Neural crest cell (in vitro differentiated cells): ENCODE measurements around the gene TSHZ1. TPM values are rescaled to one million over a fixed set of nuclear protein-coding genes. Genes with fewer than 3 reads are reported as not detected.

ENCODE experiments used
- DNase-seq: peaks from one replicate; pipeline ENCODE4 v3.0.0; 2021; ENCODE audit warnings: low read depth, mixed read lengths, low spot score
- H3K27ac Mint-ChIP-seq: one replicate; pipeline ENCODE4 v1.8.0; 2021; ENCODE audit warnings: mild to moderate bottlenecking, mixed read lengths; ENCODE audit not compliant: unreplicated experiment
- H3K27me3 Mint-ChIP-seq: 2 replicates; pipeline ENCODE4 v1.8.0; 2021; ENCODE audit warnings: low read depth, mild to moderate bottlenecking, mixed read lengths
- H3K36me3 Mint-ChIP-seq: 2 replicates; pipeline ENCODE4 v1.8.0; 2021; ENCODE audit warnings: low read depth, mild to moderate bottlenecking, mixed read lengths
- H3K4me1 Mint-ChIP-seq: 2 replicates; pipeline ENCODE4 v1.8.0; 2021; ENCODE audit warnings: mixed read lengths
- H3K4me3 Mint-ChIP-seq: one replicate; pipeline ENCODE4 v1.8.0; 2021; ENCODE audit warnings: mild to moderate bottlenecking, mixed read lengths
- H3K9me3 Mint-ChIP-seq: 2 replicates; pipeline ENCODE4 v1.8.0; 2021; ENCODE audit warnings: mixed read lengths
- CTCF ChIP-seq: fragments of 200-600 bp; sonication (generic); conservative IDR thresholded peaks from 2 replicates; pipeline ENCODE4 v1.5.0; 2021; ENCODE audit warnings: antibody characterized with exemption, mild to moderate bottlenecking
- total RNA-seq: library from RNA; stranded (reverse); gene quantifications from 2 replicates; pipeline ENCODE4 v1.2.1, GENCODE V29; 2021

TSHZ1 gene
- total RNA-seq, 1 donor from 2014 or later = 6.9 TPM

- Mint-ChIP-seq H3K9me3 (no peaks in the 10 kb centered on the region), H3K27me3 (no peaks in the 10 kb centered on the region), H3K36me3 (peaks cover 8% of the 10 kb centered on the region), H3K27ac (no peak overlapping the region), H3K4me1 (no peaks in the 10 kb centered on the region), H3K4me3 (no peak overlapping the region)
- no peak for DNase-seq
- no peak for TF ChIP-seq CTCF
Measured at GRCh38 chr18:75280427-75281280, 70.1 kb downstream of the TSHZ1 start.

- H3K27ac Mint-ChIP-seq = no peak overlapping the region
- no peaks in the 10 kb centered on the region for H3K4me1 Mint-ChIP-seq
- no peak for DNase-seq
- H3K4me3 Mint-ChIP-seq = no peak overlapping the region
- H3K36me3 Mint-ChIP-seq = peaks cover 19% of the 10 kb centered on the region
- no peaks in the 10 kb centered on the region for H3K27me3 Mint-ChIP-seq
- no peaks in the 10 kb centered on the region for H3K9me3 Mint-ChIP-seq
- no peak for TF ChIP-seq CTCF
Measured at GRCh38 chr18:75282746-75283145, 72.1 kb downstream of the TSHZ1 start.

GRCh38 chr18:75283731-75284130 is 73.1 kb downstream of the TSHZ1 start:
- Mint-ChIP-seq H3K36me3 (peaks cover 22% of the 10 kb centered on the region), H3K9me3 (no peaks in the 10 kb centered on the region), H3K27ac (no peak overlapping the region), H3K4me1 (peaks cover 3% of the 10 kb centered on the region), H3K27me3 (no peaks in the 10 kb centered on the region), H3K4me3 (no peak overlapping the region)
- TF ChIP-seq CTCF = no peak
- DNase-seq = no peak

- H3K27me3 Mint-ChIP-seq = no peaks in the 10 kb centered on the region
- no peak overlapping the region for H3K4me3 Mint-ChIP-seq
- no peaks in the 10 kb centered on the region for H3K9me3 Mint-ChIP-seq
- peak overlapping the region; percentile 50 for H3K27ac Mint-ChIP-seq
- H3K36me3 Mint-ChIP-seq = peaks cover 22% of the 10 kb centered on the region
- TF ChIP-seq CTCF = no peak
- H3K4me1 Mint-ChIP-seq = peaks cover 8% of the 10 kb centered on the region
- no peak for DNase-seq
Measured at GRCh38 chr18:75284566-75284965, 74.0 kb downstream of the TSHZ1 start.

- no peaks in the 10 kb centered on the region for H3K27me3 Mint-ChIP-seq
- DNase-seq = no peak
- peaks cover 22% of the 10 kb centered on the region for H3K36me3 Mint-ChIP-seq
- no peaks in the 10 kb centered on the region for H3K9me3 Mint-ChIP-seq
- no peak for TF ChIP-seq CTCF
- H3K4me1 Mint-ChIP-seq = peaks cover 14% of the 10 kb centered on the region
- no peak overlapping the region for H3K27ac Mint-ChIP-seq
- no peak overlapping the region for H3K4me3 Mint-ChIP-seq
Measured at GRCh38 chr18:75285876-75286275, 75.3 kb downstream of the TSHZ1 start.
